GM10266 (cell line): ENCODE results near the gene COL7A1.

ENCODE experiments used
- DNase-seq: peaks from one replicate; pipeline ENCODE4 v3.0.0; 2012; ENCODE audit errors: extremely low spot score
- CTCF ChIP-seq: IDR thresholded peaks from 2 replicates; pipeline ENCODE4 v1.5.1; 2012; ENCODE audit warnings: mild to moderate bottlenecking, low read depth; ENCODE audit not compliant: control insufficient read depth, insufficient read depth; ENCODE audit errors: missing control alignments

The COL7A1 gene

GRCh38 chr3:48521635-48522034 is 73.5 kb downstream of the COL7A1 start:
- no peak for DNase-seq
- TF ChIP-seq CTCF = no peak

- DNase-seq = no peak
These were observed 75.9 kb downstream of the COL7A1 start for GRCh38 chr3:48519277-48519643.

GRCh38 chr3:48518638-48519276 is 76.4 kb downstream of the COL7A1 start:
- DNase-seq = no peak
- no peak for TF ChIP-seq CTCF

More at GRCh38 chr3:48519277-48519643, 75.9 kb downstream of the COL7A1 start:
- TF ChIP-seq CTCF = no peak

- TF ChIP-seq CTCF = no peak
- no peak for DNase-seq
These were observed 77.1 kb downstream of the COL7A1 start for GRCh38 chr3:48518069-48518468.

- DNase-seq = no peak
- no peak for TF ChIP-seq CTCF
These were observed 78.6 kb downstream of the COL7A1 start for GRCh38 chr3:48516571-48516970.

GRCh38 chr3:48514431-48515227 is 80.5 kb downstream of the COL7A1 start:
- TF ChIP-seq CTCF = no peak
- no peak for DNase-seq
